Measurements from ENCODE around the gene FBN2. TPM values are rescaled to one million over a fixed set of nuclear protein-coding genes. Genes with fewer than 3 reads are reported as not detected.
"Not testable (repeated sequence)": the region's sequence is repeated elsewhere in the genome, so short reads cannot be mapped to it uniquely, and the experiment has no call there.

FBN2 gene
- total RNA-seq, 2 donors from 2014 or later: 4.3 to 6.3 TPM

DNA sequence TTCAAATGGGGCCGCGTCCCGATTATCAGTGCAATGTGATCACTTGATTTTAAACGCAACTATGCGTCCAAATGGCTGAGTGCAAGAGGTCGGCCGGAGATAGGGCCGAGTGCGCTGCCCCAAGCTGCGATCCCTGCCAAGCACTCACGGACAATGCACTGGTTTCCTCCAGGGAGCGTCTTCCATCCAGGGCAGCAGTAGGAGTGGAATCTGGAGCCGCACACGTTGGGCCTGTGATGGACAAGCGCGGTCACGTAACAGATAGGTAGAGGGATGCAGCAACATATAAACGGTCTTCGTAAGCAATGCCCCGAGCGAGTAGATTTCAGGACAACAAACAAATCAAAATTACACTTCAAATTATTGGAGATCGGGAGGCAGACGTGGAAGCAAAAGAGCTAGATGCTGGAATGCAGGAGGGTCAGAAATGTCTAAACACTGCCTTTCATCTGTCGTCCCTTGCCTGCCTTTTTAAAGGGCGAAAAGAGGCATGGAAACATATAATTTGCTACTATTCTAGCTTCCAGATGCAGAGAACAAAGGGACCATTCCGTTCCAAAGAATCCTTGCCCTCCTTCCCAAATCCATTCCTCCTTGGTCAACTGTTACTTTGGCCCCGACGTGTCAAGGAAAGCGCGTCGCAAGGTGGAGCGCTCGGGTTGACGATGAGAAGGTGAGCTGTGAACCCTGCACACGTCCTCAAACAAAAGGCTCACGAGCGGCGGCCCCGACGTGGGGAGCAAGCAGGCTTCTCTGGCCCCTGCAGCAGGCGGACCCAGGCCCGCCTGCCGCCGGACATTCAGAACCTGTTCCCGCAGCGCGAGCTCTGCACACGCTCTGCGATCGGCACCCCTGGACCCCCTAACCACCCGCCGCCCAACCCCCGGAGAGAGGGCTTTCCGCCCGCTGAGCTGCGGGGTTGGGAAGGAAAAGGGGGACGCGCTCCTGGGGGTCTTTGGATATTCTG, 1.5 kb downstream of the FBN2 start:
- intact Hi-C loops (cut with DNase I): no loop called here
- DNase-seq (ENCODE audit: low spot score): no peak

DNA sequence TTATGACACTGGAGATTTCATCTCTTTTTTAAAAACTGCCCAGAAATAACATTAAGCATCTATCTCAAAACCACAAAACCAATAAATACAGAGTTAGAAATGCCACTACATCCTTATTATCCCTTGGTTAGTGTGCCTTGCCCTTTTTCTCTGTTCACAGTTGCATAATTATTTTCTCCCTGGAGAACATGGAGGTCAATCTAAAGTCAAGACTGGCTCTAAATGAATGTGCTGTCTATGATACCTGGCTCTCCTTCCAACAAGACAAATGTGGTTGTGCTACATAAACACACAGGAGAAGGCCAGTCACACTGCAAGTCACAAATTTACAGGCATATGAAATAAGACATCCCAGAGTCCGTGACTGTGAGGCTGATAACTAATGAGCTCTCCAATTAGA, 2.8 kb downstream of the FBN2 start:
- intact Hi-C loops (cut with DNase I): no loop called here
- no peak for DNase-seq (ENCODE audit: low spot score)

DNA sequence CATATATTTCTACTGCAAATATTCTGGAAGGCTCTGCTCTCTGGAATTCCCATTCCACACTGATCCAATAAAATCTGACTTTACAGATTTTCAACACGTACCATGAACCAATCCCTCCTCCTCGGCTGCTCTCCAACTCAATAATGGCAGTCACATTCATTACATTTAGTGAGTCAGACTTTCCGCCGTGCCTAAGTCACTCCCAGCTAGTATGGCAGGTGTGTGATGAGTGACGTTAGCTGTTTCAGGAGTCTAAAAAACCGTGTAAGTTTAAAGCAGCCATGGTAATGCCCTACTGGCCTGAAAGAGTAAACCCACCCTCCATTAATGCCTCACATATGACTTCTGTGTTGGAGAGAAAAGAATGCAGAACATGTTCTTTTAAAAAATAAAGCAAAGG, 3.3 kb downstream of the FBN2 start:
- intact Hi-C loops (cut with DNase I): no loop called here
- no peak for DNase-seq (ENCODE audit: low spot score)

DNA sequence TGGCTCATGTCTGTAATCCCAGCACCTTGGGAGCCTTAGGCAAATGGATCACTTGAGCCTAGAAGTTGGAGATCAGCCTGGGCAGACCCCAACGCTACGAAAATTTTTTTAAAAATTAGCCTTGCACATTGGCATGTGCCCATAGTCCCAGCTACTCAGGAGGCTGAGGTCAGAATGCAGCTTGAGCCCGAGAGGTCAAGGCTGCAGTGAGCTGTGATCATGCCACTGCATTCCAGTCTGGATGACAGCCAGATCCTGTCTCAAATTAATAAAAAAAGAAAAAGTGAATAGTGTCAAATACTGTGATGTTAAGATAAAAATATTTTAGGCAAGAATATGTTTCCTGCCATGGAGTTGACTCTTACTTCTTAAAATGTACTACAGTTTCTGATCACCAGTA, 5.3 kb downstream of the FBN2 start:
- intact Hi-C loops (cut with DNase I): no loop called here
- no peak for DNase-seq (ENCODE audit: low spot score)

DNA sequence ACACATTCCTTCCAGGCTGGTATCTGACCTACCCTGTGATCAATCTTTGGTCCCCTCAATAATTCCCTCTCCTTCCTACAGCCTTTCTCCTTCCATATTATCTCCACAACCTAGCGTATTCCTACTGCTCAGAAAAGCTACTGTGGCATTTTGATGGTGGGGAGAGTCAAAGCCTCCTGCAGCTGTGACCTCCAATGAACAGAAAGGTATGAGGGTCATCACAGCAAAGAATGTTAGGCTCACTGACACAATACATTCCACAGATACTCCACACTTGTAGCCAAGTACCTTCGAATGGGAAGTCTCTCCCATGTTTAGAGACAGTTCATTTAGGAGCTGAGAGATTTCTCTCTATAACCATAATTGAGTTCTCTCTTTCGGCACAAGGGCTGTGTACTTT, 5.9 kb downstream of the FBN2 start:
- DNase-seq (ENCODE audit: low spot score): no peak
- intact Hi-C loops (cut with DNase I): no loop called here

DNA sequence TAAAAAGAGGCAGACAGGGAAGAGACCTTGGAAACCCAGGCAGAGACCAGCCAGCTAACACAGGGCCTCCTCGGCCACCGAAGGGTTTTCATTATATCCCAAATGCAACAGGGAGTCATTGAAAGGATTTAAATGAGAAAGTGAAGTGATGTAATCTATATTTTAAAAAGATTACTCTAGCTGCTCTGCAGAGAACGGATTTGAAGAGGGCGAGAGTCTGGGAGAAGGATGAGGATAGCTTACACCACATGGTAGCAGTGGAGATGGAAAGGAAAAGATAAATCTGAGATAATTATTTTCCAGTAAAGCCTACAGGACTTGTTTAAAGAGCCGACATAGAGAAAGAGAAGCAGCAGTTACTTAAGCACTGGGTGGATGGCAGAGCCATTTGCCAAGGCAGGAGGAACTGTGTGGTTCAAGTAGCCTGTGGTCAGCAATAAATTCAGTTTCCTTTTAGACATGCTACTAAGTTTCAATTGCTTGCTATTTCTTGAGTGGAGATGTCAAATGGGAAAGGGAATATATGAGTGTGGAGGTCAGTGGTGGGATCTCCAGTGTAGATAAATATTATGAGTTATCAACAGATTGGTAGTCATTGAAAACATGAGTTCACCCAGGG, 9.3 kb downstream of the FBN2 start:
- intact Hi-C loops (cut with DNase I): no loop called here
- no peak for DNase-seq (ENCODE audit: low spot score)

DNA sequence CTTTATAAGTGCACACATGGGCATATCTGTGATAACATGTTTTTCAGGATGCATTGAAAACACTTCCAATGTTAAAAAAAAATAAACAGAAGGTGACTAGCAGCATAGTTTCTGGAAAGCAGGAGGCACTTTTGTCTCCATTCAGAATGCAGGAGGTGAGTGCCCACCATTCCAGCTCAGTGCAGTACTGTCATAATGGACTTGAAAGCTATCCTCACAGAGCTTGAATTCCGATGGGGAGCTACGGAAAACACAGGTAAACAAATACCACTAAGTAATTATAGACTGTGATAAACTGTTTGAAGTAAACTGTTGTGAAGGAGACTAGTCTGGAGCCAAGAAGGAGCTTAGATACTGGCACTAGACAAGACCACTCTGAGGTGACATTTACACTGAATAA, 9.9 kb downstream of the FBN2 start:
- DNase-seq (ENCODE audit: low spot score): no peak
- intact Hi-C loops (cut with DNase I): no loop called here

DNA sequence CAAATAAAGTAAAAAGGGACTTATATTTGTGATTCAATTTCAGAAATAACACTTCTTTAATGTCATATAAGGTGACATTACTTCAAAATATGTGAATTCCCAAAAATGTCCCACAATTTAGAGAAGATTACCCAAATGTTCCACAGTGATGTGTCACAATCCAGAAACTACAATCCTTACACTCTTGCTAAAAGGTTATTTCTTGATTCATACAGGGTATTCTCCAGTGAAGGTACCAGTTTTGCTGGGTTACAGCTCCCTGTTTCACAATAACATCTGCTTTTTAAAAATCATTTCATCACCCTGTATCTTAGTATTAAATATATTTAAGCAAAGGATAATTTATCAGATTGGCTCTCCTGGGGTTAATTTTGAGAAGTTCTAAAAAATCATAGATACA, 11.0 kb downstream of the FBN2 start:
- intact Hi-C loops (cut with DNase I): no loop called here
- DNase-seq (ENCODE audit: low spot score): no peak

DNA sequence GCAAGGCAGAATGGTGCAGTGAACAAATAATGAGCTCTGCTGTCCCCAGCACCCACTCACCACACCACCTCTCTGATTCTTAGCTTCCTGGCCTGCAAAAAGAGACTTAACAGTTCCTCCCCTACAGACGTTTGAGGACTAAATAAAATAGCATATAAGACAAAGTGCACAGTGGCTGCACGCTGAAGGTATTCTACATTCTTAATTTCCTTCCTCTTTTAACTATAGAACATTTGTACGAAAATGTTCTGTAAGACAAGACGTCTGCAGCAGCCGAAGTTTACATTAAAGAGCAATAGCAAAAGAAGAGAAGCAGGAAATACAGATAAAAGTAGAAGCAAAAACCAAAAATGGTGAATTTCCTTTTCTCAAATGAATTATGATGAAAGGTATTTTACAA, 15.7 kb downstream of the FBN2 start:
- intact Hi-C loops (cut with DNase I): no loop called here
- no peak for DNase-seq (ENCODE audit: low spot score)

DNA sequence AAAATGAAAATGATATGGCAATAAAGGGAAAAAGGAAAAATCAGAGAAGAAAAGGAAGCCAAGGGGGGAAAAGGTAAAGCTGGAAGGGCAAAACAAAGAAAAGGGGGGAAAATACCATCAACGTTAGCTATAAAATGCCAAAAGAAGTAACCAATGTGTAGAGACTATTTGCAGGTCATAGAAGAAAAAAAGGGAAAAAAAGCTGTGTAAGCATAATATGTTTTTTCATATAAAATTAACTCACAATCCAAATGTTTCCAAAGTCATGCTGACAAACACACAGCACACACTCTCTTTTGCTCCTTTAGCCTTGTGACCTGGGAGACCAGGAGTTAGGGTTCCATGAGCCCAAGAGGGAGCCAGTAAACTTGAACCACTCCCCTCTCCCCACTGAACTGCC, 18.2 kb downstream of the FBN2 start:
- no peak for DNase-seq (ENCODE audit: low spot score)
- intact Hi-C loops (cut with DNase I): no loop called here

DNA sequence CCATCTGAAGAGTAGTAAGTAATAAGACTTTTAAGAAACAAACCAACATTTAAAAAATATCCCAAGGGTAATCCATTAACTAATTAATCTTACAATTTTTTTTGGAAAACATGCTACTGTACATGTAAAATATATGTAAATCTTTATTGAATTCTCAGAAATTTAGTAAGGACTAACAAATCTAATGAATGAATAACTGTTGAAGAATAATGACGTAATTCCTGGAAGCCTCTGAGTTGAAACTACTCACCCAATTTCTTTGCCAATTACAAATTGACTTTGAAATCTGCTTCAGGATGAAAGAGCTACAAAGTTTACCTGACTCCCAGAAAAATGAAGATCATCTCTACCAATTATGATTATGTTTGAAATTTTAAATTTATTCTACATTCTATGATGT, 21.1 kb downstream of the FBN2 start:
- intact Hi-C loops (cut with DNase I): no loop called here
- no peak for DNase-seq (ENCODE audit: low spot score)

DNA sequence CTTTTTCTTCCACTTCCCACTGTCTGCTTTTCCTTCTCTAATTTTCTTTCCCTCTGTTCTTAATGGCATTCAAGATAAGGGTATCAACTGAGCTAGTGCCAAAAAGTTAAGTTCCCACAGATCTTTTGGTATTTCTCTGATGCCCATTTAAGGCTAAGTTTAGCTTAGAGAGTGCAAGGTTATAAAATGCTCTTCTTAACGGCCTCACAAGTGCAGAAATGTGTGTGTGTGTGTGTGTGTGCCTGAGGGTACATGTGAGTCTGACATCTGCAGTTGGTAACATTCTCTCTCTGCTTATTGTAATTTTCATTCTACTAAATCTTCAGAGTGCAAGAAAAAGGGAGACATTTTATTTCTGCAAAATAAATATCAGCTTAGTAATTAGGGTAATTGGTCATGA, 24.2 kb downstream of the FBN2 start:
- intact Hi-C loops (cut with DNase I): no loop called here
- DNase-seq (ENCODE audit: low spot score): no peak

DNA sequence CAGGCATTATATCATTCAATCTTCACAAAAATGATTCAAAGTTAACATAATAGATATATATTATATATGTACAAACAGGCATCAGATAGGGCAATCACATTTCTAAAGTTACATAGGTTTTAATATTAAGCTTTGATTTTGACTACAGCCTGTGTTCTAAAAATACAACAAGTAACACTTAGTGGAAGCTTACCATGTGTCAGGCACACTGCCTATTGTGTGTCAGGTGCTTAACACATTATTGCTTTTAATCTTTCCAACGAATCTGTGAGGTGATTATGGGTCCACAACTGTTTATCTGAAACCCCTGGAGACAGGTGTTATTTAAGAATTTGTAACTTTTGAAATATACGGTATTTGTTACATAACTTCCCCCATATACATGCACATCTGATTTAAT, 25.2 kb downstream of the FBN2 start:
- intact Hi-C loops (cut with DNase I): no loop called here

DNA sequence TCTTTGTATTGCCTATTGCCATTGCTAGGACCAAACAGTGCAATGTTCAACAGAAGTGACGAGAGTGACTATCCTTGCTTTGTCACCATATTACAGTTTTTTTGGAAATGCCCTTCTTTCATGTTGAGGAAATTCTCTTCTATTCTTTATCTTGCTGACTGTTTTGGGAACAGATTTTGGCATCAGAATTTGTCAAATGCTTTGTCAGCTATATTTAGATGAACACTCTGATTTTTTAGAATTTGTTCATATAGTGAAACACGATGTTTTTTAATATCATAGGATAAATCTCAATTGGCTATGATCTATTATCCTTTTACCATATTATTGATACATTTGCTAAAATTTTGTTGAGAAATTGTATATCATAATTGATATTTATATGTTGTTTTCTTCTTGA, 31.4 kb downstream of the FBN2 start:
- no peak for DNase-seq (ENCODE audit: low spot score)
- intact Hi-C loops (cut with DNase I): no loop called here

More for the DNA sequence above, 25.2 kb downstream of the FBN2 start:
- DNase-seq (ENCODE audit: low spot score): no peak

DNA sequence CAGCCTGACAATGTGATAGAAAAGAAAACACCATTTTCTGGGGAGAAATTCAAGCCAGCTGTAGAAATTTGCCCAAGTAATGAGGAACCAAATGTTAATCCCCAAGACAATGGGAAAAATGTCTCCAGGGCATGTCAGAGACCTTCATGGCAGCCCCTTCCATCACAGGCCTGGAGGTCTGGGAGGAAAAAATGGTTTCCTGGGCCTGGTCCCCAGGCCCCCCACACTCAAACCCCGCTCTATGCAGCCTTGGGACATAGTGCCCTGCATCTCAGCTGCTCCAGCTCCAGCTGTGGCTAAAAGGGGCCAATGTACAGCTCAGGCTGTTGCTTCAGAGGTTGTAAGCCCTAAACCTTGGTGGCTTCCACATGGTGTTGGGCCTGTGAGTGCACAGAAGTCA, 34.3 kb downstream of the FBN2 start:
- DNase-seq (ENCODE audit: low spot score); intact Hi-C loops (cut with DNase I): not testable (repeated sequence)

DNA sequence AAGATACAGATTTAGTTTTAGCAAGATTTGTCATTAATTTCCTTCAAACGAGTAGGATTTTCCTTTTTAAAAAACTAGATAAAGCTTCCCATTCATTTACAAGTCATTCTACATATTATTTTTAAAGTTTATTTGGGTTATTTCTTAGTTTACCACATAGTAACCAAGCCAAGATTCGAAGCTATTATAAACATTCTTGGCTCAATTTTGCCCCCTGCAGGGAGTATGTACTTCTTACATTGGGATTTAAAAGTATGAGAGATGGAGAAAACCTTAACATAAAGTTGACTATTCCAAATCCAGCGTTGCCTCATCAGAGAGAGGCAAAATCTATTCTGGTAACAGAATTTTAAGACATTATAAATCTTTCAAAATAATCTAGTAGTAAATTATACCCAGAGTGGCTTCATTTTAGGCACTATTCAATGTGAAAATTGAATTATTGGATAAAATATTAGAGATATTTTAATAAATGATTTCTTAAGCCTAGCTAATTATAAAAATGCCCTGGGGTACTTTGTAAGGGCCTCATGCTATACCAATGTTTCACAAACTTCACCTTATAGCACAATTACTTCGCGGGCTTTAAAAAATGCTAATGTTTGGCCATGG, 39.1 kb downstream of the FBN2 start:
- intact Hi-C loops (cut with DNase I): loop anchor here in 1 of 2 donors (10.0 kb wide), 1 partner anchor 284 kb away; no protein-coding TSS in a partner anchor
- DNase-seq (ENCODE audit: low spot score): no peak

DNA sequence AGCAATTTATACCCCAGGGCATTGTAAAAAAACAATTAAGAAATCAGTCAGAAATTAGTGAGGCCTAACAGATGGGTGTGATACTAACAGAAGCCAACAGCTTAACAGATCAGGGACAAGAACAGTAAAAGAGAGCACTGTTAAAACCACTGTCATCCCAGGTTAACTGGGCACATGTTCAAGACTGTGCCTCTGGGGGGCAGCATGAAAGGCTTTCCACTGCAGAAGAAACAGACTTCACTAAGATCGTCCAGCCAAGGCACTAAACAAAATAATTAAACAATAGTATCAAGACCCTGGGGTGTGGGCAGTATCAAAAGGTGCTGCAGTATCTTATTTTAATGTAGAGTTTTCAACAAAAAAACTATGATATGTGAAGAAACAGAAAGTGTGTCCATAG, 43.5 kb downstream of the FBN2 start:
- intact Hi-C loops (cut with DNase I): loop anchor here in 1 of 2 donors (10.0 kb wide), 1 partner anchor 280 kb away; no protein-coding TSS in a partner anchor
- DNase-seq (ENCODE audit: low spot score): no peak

DNA sequence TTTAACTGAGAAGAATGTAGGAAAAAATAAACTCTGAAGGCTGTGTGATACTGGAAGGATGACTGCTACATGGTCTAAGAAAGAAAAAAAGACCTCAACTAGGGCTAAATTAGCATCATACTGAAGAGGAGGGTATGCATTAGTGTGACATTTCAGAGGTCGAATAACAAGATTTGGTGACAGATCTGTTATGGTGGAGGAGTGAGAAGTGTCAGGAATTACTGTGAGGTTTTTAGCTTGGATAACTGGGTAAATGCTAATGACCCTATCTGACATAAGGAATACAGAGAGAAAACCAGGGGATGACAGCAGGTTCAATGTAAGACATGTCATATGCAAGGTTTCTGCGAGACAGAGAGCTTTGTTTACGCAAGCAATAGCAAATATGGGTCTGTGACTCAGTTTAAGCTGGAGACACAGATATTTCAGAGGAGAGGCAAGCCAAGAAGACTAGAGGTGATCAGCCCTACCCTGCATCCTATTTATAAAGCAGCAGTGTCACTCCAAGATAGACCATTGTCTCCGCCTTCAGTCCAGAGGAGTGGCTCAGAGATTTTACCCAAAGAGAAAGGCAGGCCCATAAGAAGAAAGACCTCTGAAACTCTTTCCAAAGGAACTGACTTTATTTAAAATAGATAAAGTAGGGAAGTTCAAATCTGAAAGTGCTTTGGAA, 44.3 kb downstream of the FBN2 start:
- no peak for DNase-seq (ENCODE audit: low spot score)
- intact Hi-C loops (cut with DNase I): loop anchor here in 1 of 2 donors (10.0 kb wide), 1 partner anchor 279 kb away; no protein-coding TSS in a partner anchor

DNA sequence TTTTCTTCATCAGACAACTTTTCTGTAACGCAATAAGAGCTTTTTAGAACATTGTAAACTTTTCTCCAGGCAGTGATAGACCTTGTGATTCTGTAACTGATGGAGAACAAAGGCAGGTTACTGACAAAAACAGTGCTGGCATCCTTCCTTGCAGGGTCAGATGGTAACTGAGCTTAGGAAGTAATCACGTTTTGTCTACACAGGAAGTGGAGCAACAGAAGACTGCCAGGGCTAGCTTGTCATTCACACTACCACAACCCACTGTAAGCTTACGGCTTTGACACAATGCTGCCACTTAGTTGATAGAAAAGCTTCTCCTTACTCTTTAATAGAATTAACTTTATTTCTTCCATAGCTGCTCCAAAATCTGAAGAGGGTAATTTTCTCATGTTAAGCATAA, 46.8 kb downstream of the FBN2 start:
- no peak for DNase-seq (ENCODE audit: low spot score)
- intact Hi-C loops (cut with DNase I): loop anchor here in 1 of 2 donors (10.0 kb wide), 1 partner anchor 276 kb away; no protein-coding TSS in a partner anchor

DNA sequence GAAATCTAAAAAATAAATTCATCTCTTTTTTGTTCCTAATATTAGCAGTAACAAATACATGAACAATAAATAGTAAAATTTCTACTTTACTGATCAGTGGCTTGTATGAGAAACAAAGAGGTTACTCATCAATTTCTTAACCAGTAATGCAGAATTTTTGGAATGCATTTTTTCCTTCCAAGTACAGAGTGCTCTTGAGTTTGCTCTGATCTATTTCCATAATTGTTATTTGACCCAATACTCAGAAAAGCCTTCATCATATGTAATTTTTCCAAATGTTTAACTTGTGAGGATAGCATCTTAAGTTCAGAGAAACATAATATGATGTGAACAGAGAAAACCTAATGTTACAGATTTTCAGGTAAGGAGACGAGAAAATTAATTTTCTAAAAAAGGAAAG, 47.3 kb downstream of the FBN2 start:
- DNase-seq (ENCODE audit: low spot score): no peak

More for the DNA sequence above, 47.3 kb downstream of the FBN2 start:
- intact Hi-C loops (cut with DNase I): loop anchor here in 1 of 2 donors (10.0 kb wide), 1 partner anchor 276 kb away; no protein-coding TSS in a partner anchor

Data from posterior vena cava (tissue), 2 donors.